ENCODE data around the gene ANK3. TPM values are rescaled to one million over a fixed set of nuclear protein-coding genes. Genes with fewer than 3 reads are reported as not detected.

ANK3 gene
- polyA plus RNA-seq, 1 donor from 2014 or later: 114 TPM

- no peak overlapping the region for H2AFZ ChIP-seq (ENCODE audit: low read depth, low read length)
- no peak overlapping the region for H3K4me3 ChIP-seq (ENCODE audit: low read length)
- no peaks in the 10 kb centered on the region for H3K9me3 ChIP-seq (ENCODE audit: low read length)
- no peaks in the 10 kb centered on the region for H3K79me2 ChIP-seq (replicated peaks; ENCODE audit: insufficient read depth, low read length)
- TF ChIP-seq POLR2AphosphoS5 (IDR thresholded peaks at IDR 0.05) (no peak), RAD21 (conservative IDR thresholded peaks at IDR 0.05) (no peak), MXI1 (conservative IDR thresholded peaks at IDR 0.05; ENCODE audit: poor library complexity, severe bottlenecking) (no peak), REST (IDR thresholded peaks at IDR 0.05; ENCODE audit: borderline replicate concordance) (no peak), TAF1 (IDR thresholded peaks at IDR 0.05; ENCODE audit: low read depth) (no peak), EZH2 (IDR thresholded peaks at IDR 0.05; ENCODE audit: borderline replicate concordance, insufficient read depth, low read length, poor library complexity, severe bottlenecking) (no peak), SMC3 (conservative IDR thresholded peaks at IDR 0.05; ENCODE audit: poor library complexity) (no peak), CTCF (IDR thresholded peaks at IDR 0.05; ENCODE audit: poor library complexity, severe bottlenecking) (no peak), EP300 (conservative IDR thresholded peaks at IDR 0.05; ENCODE audit: poor library complexity, severe bottlenecking) (no peak)
- no peaks in the 10 kb centered on the region for H3K9me2 ChIP-seq (ENCODE audit: insufficient read depth, low read length)
- H3K36me3 ChIP-seq (ENCODE audit: insufficient read depth, low read length): no peaks in the 10 kb centered on the region
- H3K27ac ChIP-seq (ENCODE audit: low read length): no peak overlapping the region
- H3F3A ChIP-seq (ENCODE audit: insufficient read depth, low read length, poor library complexity, severe bottlenecking): no peaks in the 10 kb centered on the region
- no peaks in the 10 kb centered on the region for H4K20me1 ChIP-seq (ENCODE audit: insufficient read depth)
- H3K27me3 ChIP-seq (ENCODE audit: insufficient read depth, low read depth, low read length): no peaks in the 10 kb centered on the region
- no peak overlapping the region for H3K9ac ChIP-seq (ENCODE audit: low read length)
- no peak overlapping the region for H3K4me2 ChIP-seq (ENCODE audit: low read length)
Measured at GRCh38 chr10:60023155-60023877, 366.4 kb downstream of the ANK3 start.

GRCh38 chr10:60021361-60021760 is 368.3 kb downstream of the ANK3 start:
- Histone ChIP-seq H2AFZ (ENCODE audit: low read depth, low read length) (no peak overlapping the region), H3K9me2 (ENCODE audit: insufficient read depth, low read length) (no peaks in the 10 kb centered on the region), H3K27me3 (ENCODE audit: insufficient read depth, low read depth, low read length) (no peaks in the 10 kb centered on the region), H3K9me3 (ENCODE audit: low read length) (no peaks in the 10 kb centered on the region), H3K79me2 (replicated peaks; ENCODE audit: insufficient read depth, low read length) (no peaks in the 10 kb centered on the region), H3K4me2 (ENCODE audit: low read length) (no peak overlapping the region), H4K20me1 (ENCODE audit: insufficient read depth) (no peaks in the 10 kb centered on the region), H3K4me3 (ENCODE audit: low read length) (no peak overlapping the region), H3K36me3 (ENCODE audit: insufficient read depth, low read length) (no peaks in the 10 kb centered on the region), H3K27ac (ENCODE audit: low read length) (no peak overlapping the region), H3K9ac (ENCODE audit: low read length) (no peak overlapping the region), H3F3A (ENCODE audit: insufficient read depth, low read length, poor library complexity, severe bottlenecking) (no peaks in the 10 kb centered on the region)
- no peak for TF ChIP-seq RAD21 (conservative IDR thresholded peaks at IDR 0.05)
- TF ChIP-seq MXI1 (conservative IDR thresholded peaks at IDR 0.05; ENCODE audit: poor library complexity, severe bottlenecking): no peak
- TF ChIP-seq EZH2 (IDR thresholded peaks at IDR 0.05; ENCODE audit: borderline replicate concordance, insufficient read depth, low read length, poor library complexity, severe bottlenecking): no peak
- TF ChIP-seq CTCF (IDR thresholded peaks at IDR 0.05; ENCODE audit: poor library complexity, severe bottlenecking): no peak
- TF ChIP-seq POLR2AphosphoS5 (IDR thresholded peaks at IDR 0.05): no peak
- no peak for TF ChIP-seq SMC3 (conservative IDR thresholded peaks at IDR 0.05; ENCODE audit: poor library complexity)
- no peak for TF ChIP-seq TAF1 (IDR thresholded peaks at IDR 0.05; ENCODE audit: low read depth)
- no peak for TF ChIP-seq REST (IDR thresholded peaks at IDR 0.05; ENCODE audit: borderline replicate concordance)
- TF ChIP-seq EP300 (conservative IDR thresholded peaks at IDR 0.05; ENCODE audit: poor library complexity, severe bottlenecking): no peak
